ENCODE data around the gene CYP51A1.

DNA sequence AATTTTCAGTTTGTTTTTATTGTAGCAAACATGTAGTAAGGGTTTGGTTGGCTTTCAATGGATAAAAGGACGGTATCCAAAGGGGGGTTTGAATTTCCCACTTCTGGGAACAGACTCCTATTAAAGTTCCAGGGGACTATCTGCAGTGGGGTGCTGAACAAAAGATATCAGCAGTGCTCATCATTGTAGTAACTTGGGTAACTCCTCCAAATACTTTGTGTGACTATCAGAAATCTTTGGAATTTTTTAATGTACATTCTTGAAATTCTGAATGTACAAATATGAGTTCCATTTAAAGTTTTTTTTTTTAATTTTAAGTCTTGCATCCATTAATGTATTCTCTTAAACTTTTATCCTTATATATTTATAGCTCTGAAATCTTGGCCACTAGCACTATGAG lies 42.1 kb downstream of the CYP51A1 start:
- TF ChIP-seq, protein P1, sequence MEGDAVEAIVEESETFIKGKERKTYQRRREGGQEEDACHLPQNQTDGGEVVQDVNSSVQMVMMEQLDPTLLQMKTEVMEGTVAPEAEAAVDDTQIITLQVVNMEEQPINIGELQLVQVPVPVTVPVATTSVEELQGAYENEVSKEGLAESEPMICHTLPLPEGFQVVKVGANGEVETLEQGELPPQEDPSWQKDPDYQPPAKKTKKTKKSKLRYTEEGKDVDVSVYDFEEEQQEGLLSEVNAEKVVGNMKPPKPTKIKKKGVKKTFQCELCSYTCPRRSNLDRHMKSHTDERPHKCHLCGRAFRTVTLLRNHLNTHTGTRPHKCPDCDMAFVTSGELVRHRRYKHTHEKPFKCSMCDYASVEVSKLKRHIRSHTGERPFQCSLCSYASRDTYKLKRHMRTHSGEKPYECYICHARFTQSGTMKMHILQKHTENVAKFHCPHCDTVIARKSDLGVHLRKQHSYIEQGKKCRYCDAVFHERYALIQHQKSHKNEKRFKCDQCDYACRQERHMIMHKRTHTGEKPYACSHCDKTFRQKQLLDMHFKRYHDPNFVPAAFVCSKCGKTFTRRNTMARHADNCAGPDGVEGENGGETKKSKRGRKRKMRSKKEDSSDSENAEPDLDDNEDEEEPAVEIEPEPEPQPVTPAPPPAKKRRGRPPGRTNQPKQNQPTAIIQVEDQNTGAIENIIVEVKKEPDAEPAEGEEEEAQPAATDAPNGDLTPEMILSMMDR (IDR thresholded peaks at IDR 0.05): no peak
- TF ChIP-seq POLR2AphosphoS5 (IDR thresholded peaks at IDR 0.05): no peak

Measured in stomach (tissue), 4 donors.